DND-41 (cell line): ENCODE data around the gene PPP6C.

ENCODE experiments used
- EZH2 ChIP-seq: IDR thresholded peaks from 3 replicates; pipeline ENCODE4 v1.6.1; 2012; ENCODE audit warnings: borderline replicate concordance, low read depth, mild to moderate bottlenecking, moderate library complexity, low read length, inconsistent platforms; ENCODE audit not compliant: severe bottlenecking
- TF ChIP-seq, protein P1 (sequence below): IDR thresholded peaks from 2 replicates; pipeline ENCODE4 v1.5.1; 2012; ENCODE audit warnings: borderline replicate concordance, low read length, moderate library complexity, mild to moderate bottlenecking; ENCODE audit not compliant: poor library complexity, severe bottlenecking; ENCODE audit errors: extremely low read depth

DNA sequence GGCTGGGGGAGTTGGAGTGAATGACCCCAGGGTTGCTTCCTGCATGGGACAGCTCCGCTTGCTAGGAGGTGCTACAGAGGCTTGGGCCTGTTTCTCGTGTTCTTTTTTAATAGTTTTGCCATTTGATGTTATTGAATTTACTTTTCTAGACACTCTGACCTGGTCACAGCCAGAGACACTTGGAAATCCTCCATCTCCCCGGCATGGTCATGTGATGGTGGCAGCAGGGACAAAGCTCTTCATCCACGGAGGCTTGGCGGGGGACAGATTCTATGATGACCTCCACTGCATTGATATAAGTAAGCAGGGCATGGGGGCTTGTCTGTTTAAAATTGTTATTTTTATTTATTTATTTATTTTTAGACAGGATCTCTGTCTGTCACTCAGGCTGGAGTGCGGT is 38.2 kb upstream of the PPP6C start:
- TF ChIP-seq, protein P1, sequence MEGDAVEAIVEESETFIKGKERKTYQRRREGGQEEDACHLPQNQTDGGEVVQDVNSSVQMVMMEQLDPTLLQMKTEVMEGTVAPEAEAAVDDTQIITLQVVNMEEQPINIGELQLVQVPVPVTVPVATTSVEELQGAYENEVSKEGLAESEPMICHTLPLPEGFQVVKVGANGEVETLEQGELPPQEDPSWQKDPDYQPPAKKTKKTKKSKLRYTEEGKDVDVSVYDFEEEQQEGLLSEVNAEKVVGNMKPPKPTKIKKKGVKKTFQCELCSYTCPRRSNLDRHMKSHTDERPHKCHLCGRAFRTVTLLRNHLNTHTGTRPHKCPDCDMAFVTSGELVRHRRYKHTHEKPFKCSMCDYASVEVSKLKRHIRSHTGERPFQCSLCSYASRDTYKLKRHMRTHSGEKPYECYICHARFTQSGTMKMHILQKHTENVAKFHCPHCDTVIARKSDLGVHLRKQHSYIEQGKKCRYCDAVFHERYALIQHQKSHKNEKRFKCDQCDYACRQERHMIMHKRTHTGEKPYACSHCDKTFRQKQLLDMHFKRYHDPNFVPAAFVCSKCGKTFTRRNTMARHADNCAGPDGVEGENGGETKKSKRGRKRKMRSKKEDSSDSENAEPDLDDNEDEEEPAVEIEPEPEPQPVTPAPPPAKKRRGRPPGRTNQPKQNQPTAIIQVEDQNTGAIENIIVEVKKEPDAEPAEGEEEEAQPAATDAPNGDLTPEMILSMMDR = no peak
- no peak for TF ChIP-seq EZH2
